Right ventricle myocardium superior (tissue), 1 donor: Measurements from ENCODE around the gene MAP7. TPM values are rescaled to one million over a fixed set of nuclear protein-coding genes. Genes with fewer than 3 reads are reported as not detected.
"Not testable (repeated sequence)": the region's sequence is repeated elsewhere in the genome, so short reads cannot be mapped to it uniquely, and the experiment has no call there.

Source experiments
- ATAC-seq: fragments of 200-7000 bp; cut with Tn5 transposase; one replicate; pipeline ENCODE4 v1.9.1; 2020; ENCODE audit warnings: mild to moderate bottlenecking; ENCODE audit not compliant: poor library complexity
- DNase-seq: peaks from one replicate; pipeline ENCODE4 v3.0.0-alpha.2; 2020
- intact Hi-C: fragments of 100-400 bp; cut with DNase I; formaldehyde crosslinking; loops from one replicate; pipeline ENCODE4 v1.11.2; 2022
- total RNA-seq: library from RNA; stranded (reverse); fragmentation: NEBNext Ultra II Directional; extraction: Animal tissue kit (Norgen Biotek cat#: 25700); gene quantifications from one replicate; pipeline ENCODE4 v1.2.1, GENCODE V29; 2021
- donor health status: DM: no; HTN: yes; CAD: no; lungs with severe emphysema.

The MAP7 gene
- total RNA-seq, 1 donor from 2014 or later: 2.1 TPM

- intact Hi-C loops: no loop called here
- DNase-seq: no peak
- no peak for ATAC-seq
Observed at GRCh38 chr6:136411453-136412354, 138.5 kb downstream of the MAP7 start.

GRCh38 chr6:136411025-136411325 lies 139.2 kb downstream of the MAP7 start:
- DNase-seq (no peak), ATAC-seq (no peak)
- intact Hi-C loops: no loop called here

- DNase-seq: no peak
- intact Hi-C loops: no loop called here
Observed at GRCh38 chr6:136410201-136411024, 139.8 kb downstream of the MAP7 start.

DNA sequence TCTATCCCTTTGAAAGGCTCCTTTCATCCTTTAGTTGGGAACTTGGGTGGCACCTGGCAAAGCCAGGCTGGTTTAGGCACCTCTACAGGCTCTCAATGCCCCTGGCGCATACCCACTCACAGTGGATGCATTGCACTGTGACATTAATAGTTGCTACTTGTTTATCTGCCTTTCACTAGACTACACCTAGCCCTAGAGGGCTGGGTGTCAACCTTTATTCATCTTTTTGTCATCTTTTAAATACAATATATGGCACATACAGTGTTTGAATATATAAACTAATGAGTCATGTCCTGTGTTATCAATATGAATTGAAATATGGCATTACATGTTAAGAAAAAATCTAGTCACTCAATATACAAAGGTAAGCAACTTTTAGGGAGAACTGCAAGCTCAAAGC lies 140.6 kb downstream of the MAP7 start:
- intact Hi-C loops: no loop called here
- DNase-seq: no peak
- no peak for ATAC-seq

More at GRCh38 chr6:136410201-136411024, 139.8 kb downstream of the MAP7 start:
- ATAC-seq: no peak

DNA sequence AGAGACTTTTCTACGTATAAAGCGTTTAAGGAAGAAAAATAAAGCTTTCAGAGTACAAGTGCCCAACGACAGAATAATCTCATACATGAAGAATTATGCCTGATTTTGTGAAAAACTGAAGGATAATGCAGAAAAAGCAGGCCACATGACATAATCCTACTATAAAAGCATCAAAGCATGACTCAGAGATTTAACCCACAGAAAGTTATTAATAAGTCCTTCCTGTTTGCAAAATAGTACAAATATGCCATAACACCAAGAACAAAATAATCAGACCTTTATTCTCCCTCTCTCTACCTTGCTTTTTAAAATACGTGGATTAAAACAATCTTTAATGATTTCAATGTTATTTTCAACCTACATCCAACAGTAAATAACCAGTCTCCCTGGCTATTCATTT lies 142.0 kb downstream of the MAP7 start:
- no peak for DNase-seq
- intact Hi-C loops: no loop called here
- ATAC-seq: no peak

DNA sequence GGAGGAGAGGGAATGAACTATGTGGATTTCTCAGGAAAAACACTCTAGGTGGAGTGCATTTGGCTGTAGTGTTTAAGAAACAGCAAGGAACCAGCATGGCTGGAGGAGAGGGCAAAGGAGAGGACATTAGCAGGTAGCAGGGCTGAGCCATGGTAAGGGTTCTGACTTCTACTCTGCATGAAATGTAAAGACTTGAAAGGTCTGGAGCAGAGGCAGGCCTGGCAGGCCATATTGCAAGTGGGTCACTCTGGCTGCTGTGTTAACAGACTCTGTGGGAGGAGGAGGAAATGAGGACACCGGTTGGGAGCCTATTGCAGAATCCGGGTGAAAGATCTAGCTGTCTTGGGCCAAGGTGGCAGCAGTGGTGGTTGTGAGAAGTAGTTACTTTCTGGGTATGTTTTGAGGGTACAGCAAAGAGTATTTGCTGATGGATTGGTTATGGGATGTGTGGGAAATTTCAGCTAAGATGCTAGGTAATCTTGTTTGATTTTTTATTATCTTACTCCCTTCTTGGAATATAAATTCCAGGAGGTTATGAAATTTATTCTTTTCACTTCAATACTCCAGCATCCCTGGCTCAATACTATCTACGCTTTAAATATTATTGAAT lies 144.7 kb downstream of the MAP7 start:
- intact Hi-C loops: no loop called here
- ATAC-seq: no peak
- DNase-seq: no peak

GRCh38 chr6:136404627-136405419 lies 145.4 kb downstream of the MAP7 start:
- intact Hi-C loops: no loop called here
- DNase-seq (no peak), ATAC-seq (no peak)

GRCh38 chr6:136404007-136404406 lies 146.2 kb downstream of the MAP7 start:
- intact Hi-C loops: no loop called here
- ATAC-seq (no peak), DNase-seq (no peak)

DNA sequence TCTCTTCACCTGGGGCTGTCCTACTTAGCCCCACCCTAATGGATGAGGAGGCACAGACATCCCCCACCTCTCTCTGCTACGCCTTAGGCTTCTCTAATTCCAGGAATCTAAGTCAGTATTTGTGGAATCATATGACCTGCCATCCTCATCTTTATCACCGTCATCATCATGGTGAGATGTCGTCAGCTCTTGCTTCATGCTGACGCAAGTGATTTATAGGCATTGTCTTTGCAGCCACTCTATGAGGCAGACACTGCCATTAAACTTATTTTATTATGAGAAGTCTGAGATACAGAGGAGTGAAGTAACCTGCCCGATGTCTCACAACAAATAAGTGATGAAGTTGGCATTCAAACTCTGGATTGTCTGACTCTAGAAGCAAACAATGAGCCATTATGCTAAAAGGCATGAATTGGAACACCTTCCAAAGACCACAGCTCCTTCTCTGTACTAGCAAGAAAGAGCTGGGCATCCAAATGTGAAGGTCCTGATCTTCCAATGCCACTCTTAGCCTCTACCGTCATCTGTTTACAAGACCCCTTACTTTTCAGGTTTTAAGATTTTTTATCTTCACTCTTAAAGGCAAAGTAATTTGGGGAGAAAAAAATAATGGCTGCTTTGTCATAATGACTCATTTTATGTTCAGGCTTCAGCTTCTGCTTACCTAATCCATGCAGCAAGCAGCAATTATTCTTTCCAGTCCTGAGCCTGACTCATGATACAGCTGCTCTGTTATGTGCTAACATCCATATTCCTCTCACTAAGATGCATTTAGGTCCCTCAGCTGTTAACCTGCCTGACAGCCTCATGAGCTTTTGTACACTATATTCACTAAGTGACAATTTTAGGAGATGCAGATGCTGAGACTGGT lies 146.9 kb downstream of the MAP7 start:
- intact Hi-C loops: no loop called here
- DNase-seq (no peak), ATAC-seq (no peak)

- ATAC-seq (no peak), DNase-seq (no peak)
- intact Hi-C loops: no loop called here
Observed at GRCh38 chr6:136401749-136402148, 148.5 kb downstream of the MAP7 start.

DNA sequence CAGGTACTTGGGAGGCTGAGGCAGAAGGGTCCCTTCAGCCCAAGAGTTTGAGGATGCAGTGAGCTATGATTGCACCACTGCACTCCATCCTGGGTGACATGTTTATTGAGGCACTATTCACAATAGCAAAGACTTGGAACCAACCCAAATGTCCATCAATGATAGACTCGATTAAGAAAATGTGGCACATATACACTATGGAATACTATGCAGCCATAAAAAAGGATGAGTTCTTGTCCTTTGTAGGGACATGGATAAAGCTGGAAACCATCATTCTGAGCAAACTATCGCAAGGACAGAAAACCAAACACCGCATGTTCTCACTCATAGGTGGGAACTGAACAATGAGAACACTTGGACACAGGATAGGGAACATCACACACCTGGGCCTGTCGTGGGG lies 149.0 kb downstream of the MAP7 start:
- intact Hi-C loops, DNase-seq: not testable (repeated sequence)

DNA sequence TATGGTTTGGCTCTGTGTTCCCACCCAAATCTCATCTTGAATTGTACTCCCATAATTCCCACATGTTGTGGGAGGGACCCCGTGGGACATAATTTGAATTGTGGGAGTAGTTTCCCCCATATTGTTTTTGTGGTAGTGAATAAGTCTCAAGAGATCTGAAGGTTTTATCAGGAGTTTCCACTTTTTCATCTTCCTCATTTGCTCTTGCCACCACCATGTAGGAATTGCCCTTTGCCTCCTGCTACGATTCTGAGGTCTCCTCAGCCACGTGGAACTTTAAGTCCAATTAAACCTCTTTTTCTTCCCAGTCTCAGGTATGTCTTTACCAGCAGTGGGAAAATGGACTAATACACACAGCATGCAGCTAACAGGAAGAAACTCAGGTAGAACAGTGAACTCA lies 151.8 kb downstream of the MAP7 start:
- ATAC-seq (no peak), DNase-seq (no peak)
- intact Hi-C loops: no loop called here

More for the DNA sequence above, 149.0 kb downstream of the MAP7 start:
- not testable (repeated sequence) for ATAC-seq

- ATAC-seq (no peak), DNase-seq (no peak)
- intact Hi-C loops: no loop called here
Observed at GRCh38 chr6:136396908-136397307, 153.3 kb downstream of the MAP7 start.

DNA sequence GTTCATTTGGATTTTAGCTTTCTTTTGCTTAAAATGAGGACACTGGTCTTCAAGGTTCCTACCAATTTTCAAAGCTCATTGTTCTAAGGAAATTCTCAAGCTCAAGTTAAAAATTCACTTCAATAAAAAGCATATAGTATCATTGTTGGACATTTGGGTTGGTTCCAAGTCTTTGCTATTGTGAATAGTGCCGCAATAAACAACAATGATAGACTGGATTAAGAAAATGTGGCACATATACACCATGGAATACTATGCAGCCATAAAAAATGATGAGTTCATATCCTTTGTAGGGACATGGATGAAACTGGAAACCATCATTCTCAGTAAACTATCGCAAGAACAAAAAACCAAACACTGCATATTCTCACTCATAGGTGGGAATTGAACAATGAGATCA lies 159.3 kb downstream of the MAP7 start:
- DNase-seq, ATAC-seq, intact Hi-C loops: not testable (repeated sequence)

DNA sequence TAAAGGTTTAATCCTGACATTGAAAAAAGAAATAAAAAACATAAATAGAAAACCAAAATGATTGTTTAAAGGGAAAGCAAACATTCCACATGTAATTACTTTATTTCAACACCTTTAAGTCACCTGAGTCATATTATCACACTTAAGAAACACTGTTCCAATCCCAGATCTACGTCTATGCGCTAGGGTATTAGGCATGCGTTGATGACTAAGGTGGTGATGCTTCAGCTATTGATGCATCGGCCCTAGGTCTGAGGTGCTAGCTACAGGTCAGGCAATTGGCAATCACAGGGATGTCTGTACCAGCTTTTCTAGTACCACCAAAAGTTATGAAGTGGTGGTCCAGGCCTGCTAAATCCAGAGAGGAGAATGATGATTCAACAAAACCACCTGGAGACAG lies 162.9 kb downstream of the MAP7 start:
- no peak for DNase-seq
- no peak for ATAC-seq
- intact Hi-C loops: no loop called here

DNA sequence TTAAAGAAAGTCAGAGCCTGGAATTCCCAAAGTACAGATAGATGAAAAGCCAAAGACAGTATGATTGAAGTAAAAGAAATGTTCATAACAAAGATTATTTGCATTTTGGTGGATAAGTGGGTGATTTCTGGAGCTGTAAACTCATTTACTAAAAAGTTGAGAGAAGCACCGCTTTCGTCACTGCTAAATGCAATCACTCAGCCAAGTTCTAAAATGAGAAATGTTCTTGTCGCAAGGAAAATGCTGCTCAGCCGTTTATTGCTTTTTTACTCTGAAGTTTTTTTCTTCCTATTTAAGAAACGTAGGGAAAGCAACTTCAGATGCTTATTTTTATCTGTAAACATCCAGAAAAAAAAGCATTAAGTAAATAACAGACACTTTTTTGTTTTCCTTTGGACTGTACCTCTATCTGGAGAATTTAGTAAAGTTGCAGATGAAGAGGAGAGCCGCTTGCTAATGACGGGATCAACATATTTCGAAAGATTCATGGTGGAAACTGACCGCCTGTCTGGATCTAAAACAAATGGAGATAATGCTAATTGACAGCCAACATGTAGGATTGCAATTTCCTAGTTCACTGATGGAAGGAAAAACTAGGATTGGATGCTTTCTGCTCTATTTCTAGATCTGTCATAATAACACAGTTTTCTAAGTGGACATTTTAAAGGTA lies 166.8 kb downstream of the MAP7 start:
- intact Hi-C loops: no loop called here
- no peak for ATAC-seq
- no peak for DNase-seq

- no peak for ATAC-seq
- intact Hi-C loops: no loop called here
- no peak for DNase-seq
Observed at GRCh38 chr6:136382676-136383252, 167.5 kb downstream of the MAP7 start.
